T-helper 2 cell (primary cell): Measurements from ENCODE around the gene PROX2.

ENCODE experiments used
- DNase-seq, 5 experiments: peaks; one replicate each; pipeline versions ENCODE4 v3.0.0 to v3.0.0-alpha.2; 2012 to 2022

The PROX2 gene

GRCh38 chr14:74841230-74842207 is 34.4 kb downstream of the PROX2 start:
- peak in 2 of 5 experiments; percentile 8 to 79 for DNase-seq

GRCh38 chr14:74840603-74841030 is 35.3 kb downstream of the PROX2 start:
- DNase-seq = peak in 1 of 5 experiments; percentile 16

GRCh38 chr14:74838166-74838565 is 37.8 kb downstream of the PROX2 start:
- DNase-seq = peak in 2 of 5 experiments; percentile 25 to 66

- peak in 1 of 5 experiments; percentile 17 for DNase-seq
Observed at GRCh38 chr14:74836251-74836960, 39.5 kb downstream of the PROX2 start.

- DNase-seq = no peak
Observed at GRCh38 chr14:74835645-74836250, 40.2 kb downstream of the PROX2 start.

- DNase-seq = no peak
Observed at GRCh38 chr14:74834692-74835392, 41.1 kb downstream of the PROX2 start.

GRCh38 chr14:74832849-74833248 is 43.1 kb downstream of the PROX2 start:
- no peak for DNase-seq

- no peak for DNase-seq
Observed at GRCh38 chr14:74829251-74829650, 46.7 kb downstream of the PROX2 start.

- DNase-seq = no peak
Observed at GRCh38 chr14:74826574-74826973, 49.4 kb downstream of the PROX2 start.
